Type B pancreatic cell (in vitro differentiated cells): Measurements from ENCODE around the gene NHLRC2. TPM values are rescaled to one million over a fixed set of nuclear protein-coding genes. Genes with fewer than 3 reads are reported as not detected.

Source experiments
- DNase-seq: peaks from one replicate; pipeline ENCODE4 v3.0.0; 2021; ENCODE audit warnings: mixed read lengths; ENCODE audit not compliant: unreplicated experiment; ENCODE audit errors: extremely low spot score
- H3K27ac Mint-ChIP-seq: 2 replicates; pipeline ENCODE4 v1.8.0; 2021; ENCODE audit warnings: mild to moderate bottlenecking, mixed read lengths
- H3K27me3 Mint-ChIP-seq: 2 replicates; pipeline ENCODE4 v1.8.0; 2021; ENCODE audit warnings: mixed read lengths
- H3K36me3 Mint-ChIP-seq: 2 replicates; pipeline ENCODE4 v1.8.0; 2021; ENCODE audit warnings: mixed read lengths
- H3K4me1 Mint-ChIP-seq: one replicate; pipeline ENCODE4 v1.8.0; 2021; ENCODE audit warnings: mixed read lengths; ENCODE audit not compliant: unreplicated experiment
- H3K4me3 Mint-ChIP-seq: 2 replicates; pipeline ENCODE4 v1.8.0; 2021; ENCODE audit warnings: mild to moderate bottlenecking, mixed read lengths
- H3K9me3 Mint-ChIP-seq: 2 replicates; pipeline ENCODE4 v1.8.0; 2021; ENCODE audit warnings: mixed read lengths
- CTCF ChIP-seq: fragments of 200-600 bp; sonication (generic); conservative IDR thresholded peaks from 2 replicates; pipeline ENCODE4 v1.5.0; 2021; ENCODE audit warnings: antibody characterized with exemption, mild to moderate bottlenecking
- total RNA-seq: library from RNA; stranded (reverse); gene quantifications from 2 replicates; pipeline ENCODE4 v1.2.1, GENCODE V29; 2021; ENCODE audit warnings: low replicate concordance

Gene NHLRC2
- total RNA-seq, 1 donor from 2014 or later: 42.2 TPM

- Mint-ChIP-seq H3K27ac (no peak overlapping the region), H3K9me3 (no peaks in the 10 kb centered on the region), H3K4me1 (peaks cover 9% of the 10 kb centered on the region), H3K27me3 (no peaks in the 10 kb centered on the region), H3K36me3 (peaks cover 24% of the 10 kb centered on the region), H3K4me3 (no peak overlapping the region)
- TF ChIP-seq CTCF: no peak
- no peak for DNase-seq
Observed at GRCh38 chr10:113897693-113898618, 43.5 kb downstream of the NHLRC2 start.

DNA sequence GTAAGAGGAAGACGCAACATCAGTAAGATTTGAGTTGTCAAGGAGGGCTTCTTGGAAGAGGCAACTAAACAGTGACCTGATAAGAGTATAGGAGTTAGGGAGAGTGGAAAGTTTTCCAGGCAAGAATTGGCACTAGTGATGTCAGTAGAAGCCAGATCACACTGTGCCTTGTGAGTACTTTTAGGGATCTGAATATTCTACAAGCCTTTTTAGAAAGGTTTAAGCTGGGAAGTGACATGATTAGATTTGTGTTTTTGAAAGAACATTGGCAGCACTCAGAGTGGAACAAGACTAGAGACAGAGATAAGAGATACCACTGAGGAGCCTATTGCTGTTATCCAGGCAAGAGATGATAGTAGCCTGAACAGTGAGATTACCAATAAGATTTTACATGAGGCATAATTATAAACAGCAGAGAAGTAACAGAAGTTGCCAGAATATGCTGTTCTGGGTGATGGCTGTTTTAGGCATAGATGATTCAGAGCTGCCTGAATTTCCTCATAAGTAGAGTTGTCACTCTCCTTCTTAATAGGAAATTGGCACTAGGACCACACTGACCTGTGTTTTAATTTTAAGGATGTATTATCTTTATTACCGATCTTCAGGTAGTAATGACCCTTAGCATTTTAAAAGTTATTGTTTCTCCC, 45.6 kb downstream of the NHLRC2 start:
- H3K27ac Mint-ChIP-seq: no peak overlapping the region
- H3K4me3 Mint-ChIP-seq: no peak overlapping the region

GRCh38 chr10:113905756-113906155, 51.3 kb downstream of the NHLRC2 start:
- Mint-ChIP-seq H3K4me3 (no peak overlapping the region), H3K36me3 (peaks cover 31% of the 10 kb centered on the region), H3K27ac (no peak overlapping the region), H3K27me3 (no peaks in the 10 kb centered on the region), H3K4me1 (no peaks in the 10 kb centered on the region), H3K9me3 (no peaks in the 10 kb centered on the region)
- no peak for DNase-seq
- TF ChIP-seq CTCF: no peak

More for the DNA sequence above, 45.6 kb downstream of the NHLRC2 start:
- Mint-ChIP-seq H3K4me1 (peaks cover 4% of the 10 kb centered on the region), H3K27me3 (no peaks in the 10 kb centered on the region), H3K36me3 (peaks cover 30% of the 10 kb centered on the region), H3K9me3 (no peaks in the 10 kb centered on the region)
- no peak for TF ChIP-seq CTCF
- no peak for DNase-seq

DNA sequence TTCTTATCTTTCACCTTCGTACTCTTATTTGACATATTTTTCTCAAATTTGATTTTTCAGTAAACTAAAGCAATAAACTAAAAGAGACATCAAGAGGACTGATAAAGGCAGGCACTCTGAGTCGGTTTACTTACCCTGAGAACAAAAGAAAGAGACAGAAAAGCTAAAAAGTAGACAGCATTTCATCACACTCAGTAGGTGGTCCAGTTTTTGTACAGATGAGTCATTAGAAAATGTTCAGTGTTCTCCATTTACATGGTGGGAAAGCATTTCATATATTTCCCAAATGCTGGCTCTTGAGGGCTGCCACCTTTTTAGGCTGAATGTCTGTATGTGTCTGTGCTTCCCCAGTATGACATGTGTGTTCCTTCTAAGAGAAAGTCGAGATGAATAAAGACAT, 52.7 kb downstream of the NHLRC2 start:
- Mint-ChIP-seq H3K9me3 (no peaks in the 10 kb centered on the region), H3K4me3 (no peak overlapping the region), H3K4me1 (no peaks in the 10 kb centered on the region), H3K27ac (no peak overlapping the region), H3K27me3 (no peaks in the 10 kb centered on the region), H3K36me3 (peaks cover 25% of the 10 kb centered on the region)
- no peak for TF ChIP-seq CTCF
- DNase-seq: no peak

GRCh38 chr10:113908236-113908635, 53.8 kb downstream of the NHLRC2 start:
- no peak for TF ChIP-seq CTCF
- H3K27me3 Mint-ChIP-seq: no peaks in the 10 kb centered on the region
- no peak overlapping the region for H3K4me3 Mint-ChIP-seq
- H3K4me1 Mint-ChIP-seq: no peaks in the 10 kb centered on the region
- no peaks in the 10 kb centered on the region for H3K9me3 Mint-ChIP-seq
- H3K27ac Mint-ChIP-seq: no peak overlapping the region
- no peak for DNase-seq
- peaks cover 26% of the 10 kb centered on the region for H3K36me3 Mint-ChIP-seq
